ENCODE measurements around the gene TOM1L2.

DNA sequence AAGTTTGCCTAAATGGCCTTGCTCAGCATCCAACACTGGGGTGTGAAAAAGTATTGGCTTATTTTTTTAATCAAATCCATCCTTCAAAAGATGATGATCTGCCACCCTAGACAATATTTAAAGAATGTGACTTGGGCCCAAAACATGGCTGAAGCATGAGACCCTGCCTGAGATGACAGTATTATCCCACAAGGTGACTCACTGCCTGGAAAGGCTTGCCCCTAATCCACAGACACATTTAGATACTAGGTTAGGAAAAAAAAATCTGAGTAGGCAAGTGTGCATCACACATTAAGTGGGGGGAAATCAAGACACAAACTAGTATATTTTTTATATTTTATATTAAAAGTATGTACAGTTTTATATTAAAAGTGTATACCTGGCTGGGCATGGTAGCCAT is 38.4 kb downstream of the TOM1L2 start:
- TF ChIP-seq, protein P1, sequence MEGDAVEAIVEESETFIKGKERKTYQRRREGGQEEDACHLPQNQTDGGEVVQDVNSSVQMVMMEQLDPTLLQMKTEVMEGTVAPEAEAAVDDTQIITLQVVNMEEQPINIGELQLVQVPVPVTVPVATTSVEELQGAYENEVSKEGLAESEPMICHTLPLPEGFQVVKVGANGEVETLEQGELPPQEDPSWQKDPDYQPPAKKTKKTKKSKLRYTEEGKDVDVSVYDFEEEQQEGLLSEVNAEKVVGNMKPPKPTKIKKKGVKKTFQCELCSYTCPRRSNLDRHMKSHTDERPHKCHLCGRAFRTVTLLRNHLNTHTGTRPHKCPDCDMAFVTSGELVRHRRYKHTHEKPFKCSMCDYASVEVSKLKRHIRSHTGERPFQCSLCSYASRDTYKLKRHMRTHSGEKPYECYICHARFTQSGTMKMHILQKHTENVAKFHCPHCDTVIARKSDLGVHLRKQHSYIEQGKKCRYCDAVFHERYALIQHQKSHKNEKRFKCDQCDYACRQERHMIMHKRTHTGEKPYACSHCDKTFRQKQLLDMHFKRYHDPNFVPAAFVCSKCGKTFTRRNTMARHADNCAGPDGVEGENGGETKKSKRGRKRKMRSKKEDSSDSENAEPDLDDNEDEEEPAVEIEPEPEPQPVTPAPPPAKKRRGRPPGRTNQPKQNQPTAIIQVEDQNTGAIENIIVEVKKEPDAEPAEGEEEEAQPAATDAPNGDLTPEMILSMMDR (IDR thresholded peaks at IDR 0.05) = no peak
- TF ChIP-seq, protein P2, sequence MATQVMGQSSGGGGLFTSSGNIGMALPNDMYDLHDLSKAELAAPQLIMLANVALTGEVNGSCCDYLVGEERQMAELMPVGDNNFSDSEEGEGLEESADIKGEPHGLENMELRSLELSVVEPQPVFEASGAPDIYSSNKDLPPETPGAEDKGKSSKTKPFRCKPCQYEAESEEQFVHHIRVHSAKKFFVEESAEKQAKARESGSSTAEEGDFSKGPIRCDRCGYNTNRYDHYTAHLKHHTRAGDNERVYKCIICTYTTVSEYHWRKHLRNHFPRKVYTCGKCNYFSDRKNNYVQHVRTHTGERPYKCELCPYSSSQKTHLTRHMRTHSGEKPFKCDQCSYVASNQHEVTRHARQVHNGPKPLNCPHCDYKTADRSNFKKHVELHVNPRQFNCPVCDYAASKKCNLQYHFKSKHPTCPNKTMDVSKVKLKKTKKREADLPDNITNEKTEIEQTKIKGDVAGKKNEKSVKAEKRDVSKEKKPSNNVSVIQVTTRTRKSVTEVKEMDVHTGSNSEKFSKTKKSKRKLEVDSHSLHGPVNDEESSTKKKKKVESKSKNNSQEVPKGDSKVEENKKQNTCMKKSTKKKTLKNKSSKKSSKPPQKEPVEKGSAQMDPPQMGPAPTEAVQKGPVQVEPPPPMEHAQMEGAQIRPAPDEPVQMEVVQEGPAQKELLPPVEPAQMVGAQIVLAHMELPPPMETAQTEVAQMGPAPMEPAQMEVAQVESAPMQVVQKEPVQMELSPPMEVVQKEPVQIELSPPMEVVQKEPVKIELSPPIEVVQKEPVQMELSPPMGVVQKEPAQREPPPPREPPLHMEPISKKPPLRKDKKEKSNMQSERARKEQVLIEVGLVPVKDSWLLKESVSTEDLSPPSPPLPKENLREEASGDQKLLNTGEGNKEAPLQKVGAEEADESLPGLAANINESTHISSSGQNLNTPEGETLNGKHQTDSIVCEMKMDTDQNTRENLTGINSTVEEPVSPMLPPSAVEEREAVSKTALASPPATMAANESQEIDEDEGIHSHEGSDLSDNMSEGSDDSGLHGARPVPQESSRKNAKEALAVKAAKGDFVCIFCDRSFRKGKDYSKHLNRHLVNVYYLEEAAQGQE (IDR thresholded peaks at IDR 0.05; ENCODE audit: insufficient read depth in 1 of 2, low read depth in 2 of 2, low read length in 1 of 2) = no peak
- TF ChIP-seq POLR2AphosphoS5 (IDR thresholded peaks at IDR 0.05; ENCODE audit: low read depth, low read length) (no peak), SIN3A (IDR thresholded peaks at IDR 0.05; ENCODE audit: borderline replicate concordance, insufficient read depth, low read depth, low read length) (no peak), TCF7L2 (IDR thresholded peaks at IDR 0.05; ENCODE audit: low read depth, low read length) (no peak)

Measured in Panc1 (cell line).